OCI-LY1 (cell line): ENCODE results near the gene ERBB4.

Source experiments
- H2AFZ ChIP-seq: fragments of 200-600 bp; sonication (generic), shearing (Covaris generic); 2 replicates; pipeline ENCODE4 v1.6.0; 2014; ENCODE audit warnings: antibody characterized with exemption, mild to moderate bottlenecking, low read length
- H3F3A ChIP-seq: fragments of 200-600 bp; sonication (generic), shearing (Covaris generic); 2 replicates; pipeline ENCODE4 v1.6.0; 2014; ENCODE audit warnings: mild to moderate bottlenecking, antibody characterized with exemption, low read length, moderate library complexity; ENCODE audit not compliant: insufficient read depth
- H3K27ac ChIP-seq: fragments of 200-600 bp; sonication (generic); 2 replicates; pipeline ENCODE4 v1.5.1; 2014; ENCODE audit warnings: low read length, mixed run types, mild to moderate bottlenecking, low read depth; ENCODE audit not compliant: poor library complexity, severe bottlenecking
- H3K27me3 ChIP-seq: fragments of 200-600 bp; sonication (generic); 2 replicates; pipeline ENCODE4 v1.6.0; 2014; ENCODE audit warnings: antibody characterized with exemption, mild to moderate bottlenecking, low read length, moderate library complexity; ENCODE audit not compliant: insufficient read depth
- H3K36me3 ChIP-seq: fragments of 200-600 bp; sonication (generic); 2 replicates; pipeline ENCODE4 v1.6.1; 2014; ENCODE audit warnings: mild to moderate bottlenecking, antibody characterized with exemption, low read length, moderate library complexity, mixed read lengths; ENCODE audit not compliant: insufficient read depth
- H3K4me1 ChIP-seq: fragments of 200-600 bp; sonication (generic); 2 replicates; pipeline ENCODE4 v1.5.1; 2014; ENCODE audit warnings: mild to moderate bottlenecking, low read length, moderate library complexity; ENCODE audit not compliant: insufficient read depth, severe bottlenecking
- H3K4me2 ChIP-seq: fragments of 200-600 bp; sonication (generic), shearing (Covaris generic); 2 replicates; pipeline ENCODE4 v1.6.1; 2014; ENCODE audit warnings: low read length
- H3K4me3 ChIP-seq: fragments of 200-600 bp; sonication (generic); 2 replicates; pipeline ENCODE4 v1.5.1; 2014; ENCODE audit warnings: low read length, low read depth, mild to moderate bottlenecking, mixed read lengths; ENCODE audit not compliant: poor library complexity, severe bottlenecking
- H3K79me2 ChIP-seq: fragments of 200-600 bp; shearing (Covaris generic); 2 replicates; pipeline ENCODE4 v1.6.1; 2016; ENCODE audit warnings: mixed run types, low read length, mixed read lengths; ENCODE audit not compliant: insufficient read depth
- H3K9ac ChIP-seq: fragments of 200-600 bp; sonication (generic), shearing (Covaris generic); 2 replicates; pipeline ENCODE4 v1.6.1; 2014; ENCODE audit warnings: mild to moderate bottlenecking, low read length, mixed read lengths
- H3K9me2 ChIP-seq: fragments of 200-600 bp; sonication (generic), shearing (Covaris generic); 2 replicates; pipeline ENCODE4 v1.6.1; 2014; ENCODE audit warnings: low read depth, mild to moderate bottlenecking, low read length, mixed read lengths
- H3K9me3 ChIP-seq: fragments of 200-600 bp; shearing (Covaris generic); 2 replicates; pipeline ENCODE4 v1.6.1; 2014; ENCODE audit warnings: low read length, mixed read lengths
- H4K20me1 ChIP-seq: fragments of 200-600 bp; sonication (generic), shearing (Covaris generic); 2 replicates; pipeline ENCODE4 v1.6.0; 2016; ENCODE audit warnings: mild to moderate bottlenecking, low read length; ENCODE audit not compliant: insufficient read depth
- EZH2 ChIP-seq: fragments of 200-600 bp; sonication (generic), shearing (Covaris generic); IDR thresholded peaks from 2 replicates; pipeline ENCODE4 v1.8.0; 2017; ENCODE audit warnings: borderline replicate concordance, mixed run types, mild to moderate bottlenecking, antibody characterized with exemption, low read length, moderate library complexity, mixed read lengths
- TF ChIP-seq, protein P1 (sequence below): fragments of 200-600 bp; sonication (generic), shearing (Covaris generic); IDR thresholded peaks from 2 replicates; pipeline ENCODE4 v1.5.1; 2017; ENCODE audit warnings: mild to moderate bottlenecking, antibody characterized with exemption, low read length, moderate library complexity, mixed read lengths

ERBB4 gene

DNA sequence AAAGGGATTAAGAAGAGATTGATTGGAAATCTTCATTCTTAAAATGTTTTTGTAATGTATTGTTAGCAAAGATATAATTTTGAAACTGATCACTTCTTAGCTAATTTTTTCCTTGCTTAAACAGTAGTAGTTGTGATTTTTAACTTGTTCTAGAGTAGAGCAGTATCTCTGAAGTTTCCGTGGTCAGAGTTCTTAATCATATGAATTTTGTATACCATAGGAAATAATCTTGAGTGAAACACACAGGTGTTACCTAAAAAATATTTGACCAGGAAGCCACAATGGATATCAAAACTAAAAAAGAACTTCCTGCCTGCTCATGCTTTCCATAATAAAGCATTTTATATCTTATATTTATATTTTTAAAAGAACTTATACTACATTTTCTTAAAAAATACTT lies 907.1 kb downstream of the ERBB4 start:
- Histone ChIP-seq H3K36me3 (no peaks in the 10 kb centered on the region), H3K4me1 (peaks cover 14% of the 10 kb centered on the region), H3K27ac (peak overlapping the region; percentile 19), H3K9me3 (no peaks in the 10 kb centered on the region), H2AFZ (peak overlapping the region; percentile 68; the same call in 1 of the 2 replicates), H3K79me2 (no peaks in the 10 kb centered on the region), H3K9me2 (no peaks in the 10 kb centered on the region), H3F3A (no peaks in the 10 kb centered on the region), H3K9ac (no peak overlapping the region), H4K20me1 (no peaks in the 10 kb centered on the region), H3K4me2 (no peak overlapping the region), H3K4me3 (no peak overlapping the region), H3K27me3 (no peaks in the 10 kb centered on the region)
- TF ChIP-seq, protein P1, sequence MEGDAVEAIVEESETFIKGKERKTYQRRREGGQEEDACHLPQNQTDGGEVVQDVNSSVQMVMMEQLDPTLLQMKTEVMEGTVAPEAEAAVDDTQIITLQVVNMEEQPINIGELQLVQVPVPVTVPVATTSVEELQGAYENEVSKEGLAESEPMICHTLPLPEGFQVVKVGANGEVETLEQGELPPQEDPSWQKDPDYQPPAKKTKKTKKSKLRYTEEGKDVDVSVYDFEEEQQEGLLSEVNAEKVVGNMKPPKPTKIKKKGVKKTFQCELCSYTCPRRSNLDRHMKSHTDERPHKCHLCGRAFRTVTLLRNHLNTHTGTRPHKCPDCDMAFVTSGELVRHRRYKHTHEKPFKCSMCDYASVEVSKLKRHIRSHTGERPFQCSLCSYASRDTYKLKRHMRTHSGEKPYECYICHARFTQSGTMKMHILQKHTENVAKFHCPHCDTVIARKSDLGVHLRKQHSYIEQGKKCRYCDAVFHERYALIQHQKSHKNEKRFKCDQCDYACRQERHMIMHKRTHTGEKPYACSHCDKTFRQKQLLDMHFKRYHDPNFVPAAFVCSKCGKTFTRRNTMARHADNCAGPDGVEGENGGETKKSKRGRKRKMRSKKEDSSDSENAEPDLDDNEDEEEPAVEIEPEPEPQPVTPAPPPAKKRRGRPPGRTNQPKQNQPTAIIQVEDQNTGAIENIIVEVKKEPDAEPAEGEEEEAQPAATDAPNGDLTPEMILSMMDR = no peak
- no peak for TF ChIP-seq EZH2

DNA sequence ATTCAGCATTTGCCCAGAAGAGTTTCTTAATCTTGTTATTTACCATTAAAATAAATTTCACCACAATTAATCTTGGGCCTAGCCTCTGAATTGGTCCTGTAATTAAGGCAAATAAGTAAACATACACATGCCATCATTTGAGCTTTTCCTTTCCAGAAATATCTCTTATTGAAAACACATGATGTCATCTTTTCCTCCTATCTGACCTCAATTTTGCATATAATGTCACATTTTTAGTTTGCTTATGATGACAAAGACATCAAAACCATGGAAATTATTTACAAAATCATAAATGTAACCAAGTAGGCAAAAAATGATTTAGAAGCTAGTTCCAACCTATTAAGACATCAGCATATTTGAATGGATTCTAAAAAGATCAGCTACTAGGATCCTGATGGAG lies 915.5 kb downstream of the ERBB4 start:
- H4K20me1 ChIP-seq = no peaks in the 10 kb centered on the region
- no peak overlapping the region for H2AFZ ChIP-seq
- no peak overlapping the region for H3K4me2 ChIP-seq
- H3K4me1 ChIP-seq = no peaks in the 10 kb centered on the region
- no peak overlapping the region for H3K27ac ChIP-seq
- no peaks in the 10 kb centered on the region for H3K36me3 ChIP-seq
- no peaks in the 10 kb centered on the region for H3K27me3 ChIP-seq
- H3K79me2 ChIP-seq = no peaks in the 10 kb centered on the region
- no peaks in the 10 kb centered on the region for H3K9me3 ChIP-seq
- no peaks in the 10 kb centered on the region for H3K9me2 ChIP-seq
- no peaks in the 10 kb centered on the region for H3F3A ChIP-seq
- TF ChIP-seq, protein P1 = no peak
- no peak for TF ChIP-seq EZH2
- no peak overlapping the region for H3K9ac ChIP-seq
- H3K4me3 ChIP-seq = no peak overlapping the region

DNA sequence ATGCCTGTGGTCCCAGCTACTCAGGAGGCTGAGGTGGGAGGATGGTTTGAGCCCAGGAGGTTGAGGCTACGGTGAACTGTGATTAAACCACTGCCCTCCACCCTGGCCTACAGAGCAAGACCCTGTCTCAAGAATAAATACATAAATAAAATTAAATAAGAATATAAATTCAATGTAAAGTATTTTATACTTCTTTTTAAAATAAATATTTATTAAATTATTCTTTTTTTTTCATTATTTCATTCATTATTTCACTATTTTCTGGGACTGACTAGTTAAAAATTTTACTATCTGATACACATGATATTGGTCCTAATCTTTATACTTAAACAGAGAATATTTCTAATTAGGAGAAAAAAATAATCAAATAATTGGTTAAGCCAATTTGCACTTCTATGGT lies 917.6 kb downstream of the ERBB4 start:
- H4K20me1 ChIP-seq = no peaks in the 10 kb centered on the region
- H3K27me3 ChIP-seq = no peaks in the 10 kb centered on the region

More for the DNA sequence above, 917.6 kb downstream of the ERBB4 start:
- H3F3A ChIP-seq = no peaks in the 10 kb centered on the region
- no peaks in the 10 kb centered on the region for H3K9me2 ChIP-seq
- no peak for TF ChIP-seq EZH2
- TF ChIP-seq, protein P1 = no peak
- no peaks in the 10 kb centered on the region for H3K79me2 ChIP-seq
- no peaks in the 10 kb centered on the region for H3K36me3 ChIP-seq
- H3K4me3 ChIP-seq = no peak overlapping the region
- H3K9me3 ChIP-seq = no peaks in the 10 kb centered on the region
- H3K4me1 ChIP-seq = no peaks in the 10 kb centered on the region
- no peak overlapping the region for H3K27ac ChIP-seq
- H3K9ac ChIP-seq = no peak overlapping the region
- no peak overlapping the region for H2AFZ ChIP-seq
- no peak overlapping the region for H3K4me2 ChIP-seq
